Activated naive CD4-positive, alpha-beta T cell treated with anti-CD3 and anti-CD28 coated beads, Interleukin-2, amount 50 U/mL, for 72 hours (primary cell): Measurements from ENCODE around the gene GTF2H3. TPM values are rescaled to one million over a fixed set of nuclear protein-coding genes. Genes with fewer than 3 reads are reported as not detected.
A peak's percentile ranks its signal among the peaks of the same experiment; 100 is the strongest.

Experiments used
- ATAC-seq, 2 donors: fragments of 150-1000 bp; cut with Tn5 transposase; 2 replicates each; pipeline ENCODE4 v1.10.0; 2021; ENCODE audit warnings: mild to moderate bottlenecking in 2 of 2, moderate library complexity in 2 of 2
- DNase-seq, 2 donors: peaks; one replicate each; pipeline ENCODE4 v3.0.0; 2021 to 2022; ENCODE audit warnings: low spot score in 2 of 2
- H3K27ac Mint-ChIP-seq, 2 donors: one replicate each; pipeline ENCODE4 v1.8.0; 2022; ENCODE audit warnings: mild to moderate bottlenecking in 2 of 2, mixed read lengths in 2 of 2
- H3K36me3 Mint-ChIP-seq, 2 donors: one replicate each; pipeline ENCODE4 v1.8.0; 2022; ENCODE audit warnings: mixed read lengths in 2 of 2
- H3K9me3 Mint-ChIP-seq, 2 donors: one replicate each; pipeline ENCODE4 v1.8.0; 2022; ENCODE audit warnings: mixed read lengths in 2 of 2
- total RNA-seq, 2 donors: library from RNA; stranded (reverse); gene quantifications; one replicate each; pipeline ENCODE4 v1.2.3, GENCODE V29; 2022

The GTF2H3 gene
- total RNA-seq, 2 donors from 2014 or later = 35.2 to 58.3 TPM

DNA sequence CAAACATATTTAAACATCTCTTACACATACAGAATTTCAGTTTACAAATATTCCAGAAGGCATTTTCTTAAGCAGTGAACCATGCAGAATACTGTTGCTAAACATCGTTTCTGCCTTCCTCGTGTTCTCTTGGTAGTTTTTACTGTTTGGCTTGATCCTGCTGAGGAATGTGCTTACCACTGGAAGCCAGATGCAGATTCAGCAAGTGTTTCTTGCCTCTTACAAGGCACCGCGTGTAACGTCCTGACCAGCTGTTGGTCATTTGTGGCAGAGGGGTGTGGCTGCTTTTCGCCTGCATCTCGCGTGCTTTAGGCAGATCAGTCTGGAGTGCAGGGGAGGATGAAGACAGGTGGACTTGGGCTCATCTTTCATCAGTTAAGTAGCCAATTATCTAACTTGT is 12.5 kb upstream of the GTF2H3 start:
- no peak for ATAC-seq
- no peak for DNase-seq
- H3K36me3 Mint-ChIP-seq = peaks cover 1 to 31% of the 10 kb centered on the region in 2 donors
- H3K27ac Mint-ChIP-seq = peak overlapping the region; percentile 9 to 60
- no peaks in the 10 kb centered on the region for H3K9me3 Mint-ChIP-seq

DNA sequence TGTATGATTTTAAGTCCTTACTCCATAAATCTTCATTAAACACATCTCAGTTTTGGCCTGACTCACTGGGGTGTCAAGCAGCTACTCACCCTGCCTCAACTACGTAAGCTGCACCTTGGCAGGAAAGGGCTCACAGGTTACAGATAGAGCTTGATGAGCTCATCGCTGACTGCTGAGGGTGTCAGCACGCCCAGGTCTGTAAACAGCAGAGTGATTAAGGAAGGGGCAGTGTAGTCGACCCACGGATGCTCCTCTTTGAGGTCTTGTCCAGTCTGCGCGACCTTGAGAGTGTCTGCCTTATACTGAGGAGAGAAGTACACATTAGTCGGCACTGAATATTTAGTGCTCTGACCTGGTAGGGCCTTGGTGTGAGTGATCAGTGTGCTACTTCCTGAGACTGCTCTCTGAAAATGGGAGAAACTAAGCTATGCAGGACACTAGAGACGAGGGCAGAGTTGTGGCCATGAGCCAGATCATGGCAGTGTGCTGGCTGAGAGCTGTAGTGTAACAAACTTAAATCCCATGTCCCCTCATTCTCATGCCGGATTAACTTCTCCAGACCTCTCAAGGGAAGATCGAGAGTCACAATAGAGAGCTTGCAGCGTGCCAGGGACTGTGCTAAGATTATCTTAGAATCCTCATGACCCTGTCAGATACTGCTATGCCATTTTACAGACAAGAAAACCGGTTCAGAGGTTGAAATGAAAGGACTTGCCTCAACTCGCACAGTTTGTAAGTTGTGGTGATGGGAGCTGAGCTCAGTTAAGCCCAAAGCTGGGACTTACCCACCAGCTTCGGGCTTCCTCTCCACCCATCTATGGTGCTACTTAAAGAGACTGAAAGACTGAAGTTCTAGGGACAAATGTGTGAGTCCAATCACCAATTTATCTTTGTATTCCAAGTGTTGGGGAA is 11.8 kb upstream of the GTF2H3 start:
- Mint-ChIP-seq H3K9me3 (no peaks in the 10 kb centered on the region), H3K36me3 (peaks cover 4 to 24% of the 10 kb centered on the region in 2 donors), H3K27ac (peak overlapping the region; percentile 32 to 74)
- ATAC-seq (peak; percentile 70 to 76), DNase-seq (no peak)

DNA sequence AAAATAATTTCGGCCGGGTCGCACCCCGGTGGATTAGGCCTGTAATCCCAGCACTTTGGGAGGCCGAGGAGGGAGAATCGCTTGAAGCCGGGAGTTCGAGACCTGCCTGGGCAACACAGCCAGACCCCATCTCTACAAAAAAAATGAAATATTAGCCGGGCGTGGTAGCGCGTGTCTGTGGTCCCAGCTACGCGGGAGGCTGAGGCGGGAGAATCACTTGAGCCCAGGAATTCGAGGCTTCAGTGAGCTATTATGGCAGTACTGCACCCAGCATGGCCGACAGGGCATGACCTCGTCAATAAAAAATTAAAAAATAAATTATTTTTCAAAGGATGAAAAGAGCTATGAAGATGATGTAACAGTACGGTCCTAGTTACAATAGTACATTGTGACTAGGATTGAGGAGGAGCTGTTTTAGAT is 523 bp downstream of the GTF2H3 start:
- H3K27ac Mint-ChIP-seq = peak overlapping the region; percentile 94 to 99
- DNase-seq (no peak), ATAC-seq (no peak)
- H3K9me3 Mint-ChIP-seq = no peaks in the 10 kb centered on the region
- peaks cover 13 to 26% of the 10 kb centered on the region in 2 donors for H3K36me3 Mint-ChIP-seq

DNA sequence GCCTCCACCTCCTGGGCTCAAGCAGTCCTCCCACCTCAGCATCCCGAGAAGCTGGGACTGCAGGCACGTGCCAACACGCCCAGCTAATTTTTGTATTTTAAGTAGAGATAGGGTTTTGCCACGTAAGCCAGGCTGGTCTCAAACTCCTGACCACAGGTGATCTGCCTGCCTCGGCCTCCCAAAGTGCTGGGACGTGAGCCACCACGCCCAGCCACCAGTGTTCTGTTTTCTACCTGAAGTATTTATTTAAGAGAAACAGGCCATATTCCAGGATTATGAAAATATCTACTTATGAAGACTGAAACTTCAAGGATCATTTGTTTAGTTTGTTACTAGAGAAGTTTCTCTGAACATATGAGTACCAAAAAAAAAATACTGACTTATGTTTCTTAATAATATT is 10.3 kb downstream of the GTF2H3 start:
- Mint-ChIP-seq H3K36me3 (peaks cover 6 to 14% of the 10 kb centered on the region in 2 donors), H3K9me3 (no peaks in the 10 kb centered on the region), H3K27ac (no peak overlapping the region)

DNA sequence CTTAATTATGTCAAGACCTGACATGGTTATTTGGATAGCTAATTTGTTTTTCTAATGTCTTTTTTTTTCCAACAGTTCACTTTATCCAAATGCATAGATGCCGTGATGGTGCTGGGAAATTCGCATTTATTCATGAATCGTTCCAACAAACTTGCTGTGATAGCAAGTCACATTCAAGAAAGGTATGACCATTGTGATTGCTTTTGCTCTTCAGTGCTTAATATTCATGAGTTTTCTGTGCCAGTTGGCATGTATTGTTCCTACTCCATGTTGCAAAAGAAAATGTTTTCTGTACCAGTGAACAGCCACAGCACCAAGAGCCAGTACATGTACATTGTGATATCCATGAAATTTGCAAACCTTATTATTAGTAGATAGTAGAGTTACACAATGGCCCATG is 11.8 kb downstream of the GTF2H3 start:
- no peaks in the 10 kb centered on the region for H3K9me3 Mint-ChIP-seq
- DNase-seq (no peak), ATAC-seq (no peak)
- peaks cover 6 to 14% of the 10 kb centered on the region in 2 donors for H3K36me3 Mint-ChIP-seq
- H3K27ac Mint-ChIP-seq = no peak overlapping the region

More for the DNA sequence above, 10.3 kb downstream of the GTF2H3 start:
- DNase-seq (no peak), ATAC-seq (no peak)

DNA sequence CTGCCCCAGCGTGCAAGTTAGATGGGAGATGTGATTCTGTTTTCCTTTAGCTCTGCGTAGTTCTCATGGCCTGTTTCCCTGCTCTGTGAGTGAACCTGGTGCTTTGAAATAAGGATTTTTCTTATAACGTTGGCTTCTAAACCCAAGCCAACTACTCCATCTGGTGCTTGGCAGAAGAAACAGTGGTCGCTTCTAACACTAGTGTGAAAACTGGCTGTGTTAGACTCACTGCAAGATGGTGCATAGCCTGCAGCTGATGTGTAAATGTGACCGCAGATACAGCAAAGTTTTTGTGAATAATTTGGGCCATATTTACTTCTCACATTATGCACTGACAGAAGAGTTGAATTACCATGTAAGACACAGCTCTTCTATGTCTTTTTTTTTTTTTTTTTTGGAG is 12.2 kb downstream of the GTF2H3 start:
- peaks cover 6 to 14% of the 10 kb centered on the region in 2 donors for H3K36me3 Mint-ChIP-seq

DNA sequence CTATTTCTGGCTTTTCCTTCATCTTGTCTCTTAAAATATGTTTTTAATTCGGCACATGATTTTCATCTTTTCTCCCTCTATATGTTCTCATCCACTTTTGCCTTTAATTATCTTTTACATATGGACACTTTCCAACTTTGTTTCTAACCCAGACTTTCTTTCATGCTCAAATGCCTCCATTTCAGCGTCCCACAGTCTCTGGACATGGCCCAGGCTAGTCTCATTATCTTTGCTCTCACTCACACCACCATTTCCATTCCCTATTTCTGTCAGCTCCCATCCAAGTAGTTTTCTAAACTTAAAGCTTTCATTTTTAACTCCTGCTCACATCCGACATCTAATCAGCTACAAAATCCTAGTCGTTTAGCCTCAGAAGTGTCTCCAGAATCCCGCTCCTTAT is 14.8 kb downstream of the GTF2H3 start:
- no peak for DNase-seq
- peaks cover 6 to 19% of the 10 kb centered on the region in 2 donors for H3K36me3 Mint-ChIP-seq
- H3K27ac Mint-ChIP-seq = peak overlapping the region in 1 of 2 donors; percentile 30
- H3K9me3 Mint-ChIP-seq = no peaks in the 10 kb centered on the region
- no peak for ATAC-seq

More for the DNA sequence above, 12.2 kb downstream of the GTF2H3 start:
- no peak for ATAC-seq
- H3K27ac Mint-ChIP-seq = no peak overlapping the region
- no peak for DNase-seq
- H3K9me3 Mint-ChIP-seq = no peaks in the 10 kb centered on the region

DNA sequence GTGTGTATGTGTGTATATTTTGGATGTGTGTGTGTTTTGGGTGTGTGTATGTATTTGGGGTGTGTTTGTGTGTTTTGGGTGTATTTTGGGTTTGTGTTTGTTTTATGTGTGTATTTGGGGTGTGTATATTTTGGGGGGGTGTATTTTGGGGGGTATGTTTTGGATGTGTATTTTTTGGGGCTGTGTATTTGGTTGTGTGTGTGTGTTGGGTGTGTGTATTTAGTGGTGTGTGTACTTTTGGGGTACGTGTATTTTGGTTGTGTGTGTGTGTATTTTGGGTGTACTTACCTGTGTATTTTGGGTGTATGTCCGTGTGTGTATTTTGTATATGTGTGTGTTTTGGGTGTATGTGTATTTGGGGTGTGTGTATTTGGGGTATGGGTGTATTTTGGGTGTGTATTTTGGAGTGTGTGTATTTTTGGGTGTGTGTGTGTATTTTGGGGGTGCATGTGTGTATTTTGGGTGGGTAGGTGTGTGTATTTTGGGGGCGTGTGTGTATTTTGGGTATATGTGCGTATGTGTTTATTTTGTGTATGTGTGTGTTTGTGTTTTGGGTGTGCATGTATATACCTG is 20.6 kb downstream of the GTF2H3 start:
- Mint-ChIP-seq H3K9me3 (no peaks in the 10 kb centered on the region), H3K36me3 (peaks cover 9 to 14% of the 10 kb centered on the region in 2 donors), H3K27ac (no peak overlapping the region)
- ATAC-seq (no peak), DNase-seq (no peak)

DNA sequence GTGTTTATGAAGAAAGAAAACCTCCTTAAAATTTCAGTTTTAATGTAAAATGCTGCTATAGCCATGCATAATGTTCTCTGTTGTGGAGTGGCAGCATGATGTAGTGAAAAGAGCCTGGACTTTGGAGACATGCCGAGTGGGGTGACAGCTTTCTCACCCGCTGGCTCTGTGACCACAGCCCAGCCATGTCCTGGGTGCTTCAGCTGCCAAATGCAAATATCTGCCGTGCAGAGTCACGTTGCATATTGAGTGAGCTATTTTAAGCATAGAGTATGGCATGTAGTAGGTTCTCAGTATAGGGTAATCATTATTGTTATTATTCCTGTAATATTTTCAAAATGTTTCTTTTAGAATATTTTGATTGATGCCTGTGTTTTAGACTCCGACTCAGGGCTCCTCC is 21.8 kb downstream of the GTF2H3 start:
- Mint-ChIP-seq H3K27ac (no peak overlapping the region), H3K36me3 (peaks cover 13 to 14% of the 10 kb centered on the region in 2 donors), H3K9me3 (no peaks in the 10 kb centered on the region)
- no peak for ATAC-seq
- no peak for DNase-seq

DNA sequence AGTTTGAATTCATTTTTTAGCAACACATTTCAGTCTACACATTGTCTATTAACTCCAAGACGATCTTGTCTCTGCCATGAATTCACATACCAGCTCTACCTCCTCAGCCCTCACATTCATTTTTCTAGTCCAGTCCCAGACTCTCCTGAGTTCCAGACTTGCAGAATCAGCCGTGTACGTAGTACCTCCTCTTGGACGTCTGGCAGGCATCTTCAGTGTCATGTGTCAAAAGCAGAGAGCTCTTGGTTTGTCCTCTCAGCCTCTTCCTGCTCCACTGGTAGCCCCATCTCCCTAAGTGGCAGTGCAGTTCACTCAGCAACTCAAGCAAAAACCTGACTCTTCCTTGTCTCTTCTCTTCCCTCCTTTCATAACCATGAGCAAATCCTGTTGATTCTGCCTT is 22.8 kb downstream of the GTF2H3 start:
- Mint-ChIP-seq H3K9me3 (no peaks in the 10 kb centered on the region), H3K27ac (peak overlapping the region in 1 of 2 donors; percentile 88), H3K36me3 (peaks cover 13 to 14% of the 10 kb centered on the region in 2 donors)
- no peak for DNase-seq
- ATAC-seq = no peak

DNA sequence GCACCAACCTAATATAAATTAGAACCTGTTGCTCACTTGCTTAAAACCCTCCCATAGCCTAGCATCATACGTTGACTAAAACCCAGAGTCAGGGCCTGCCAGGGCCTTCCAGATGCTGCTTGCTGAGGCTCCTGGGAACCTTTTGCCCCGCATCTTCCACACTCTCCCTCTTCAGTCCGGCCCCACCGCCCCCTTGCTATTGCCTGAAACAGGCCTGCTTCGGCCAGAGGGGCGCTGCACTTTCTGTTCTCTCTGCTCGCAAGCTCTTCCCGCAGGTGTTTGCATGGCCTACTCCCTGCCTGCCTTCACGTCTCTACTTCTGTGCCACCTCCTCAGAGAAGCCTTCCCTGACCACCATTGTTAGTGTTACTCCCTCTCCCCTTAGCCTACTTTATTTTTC is 23.6 kb downstream of the GTF2H3 start:
- peaks cover 9 to 13% of the 10 kb centered on the region in 2 donors for H3K36me3 Mint-ChIP-seq
- ATAC-seq = no peak
- DNase-seq = no peak
- no peaks in the 10 kb centered on the region for H3K9me3 Mint-ChIP-seq
- peak overlapping the region; percentile 2 to 50 for H3K27ac Mint-ChIP-seq

DNA sequence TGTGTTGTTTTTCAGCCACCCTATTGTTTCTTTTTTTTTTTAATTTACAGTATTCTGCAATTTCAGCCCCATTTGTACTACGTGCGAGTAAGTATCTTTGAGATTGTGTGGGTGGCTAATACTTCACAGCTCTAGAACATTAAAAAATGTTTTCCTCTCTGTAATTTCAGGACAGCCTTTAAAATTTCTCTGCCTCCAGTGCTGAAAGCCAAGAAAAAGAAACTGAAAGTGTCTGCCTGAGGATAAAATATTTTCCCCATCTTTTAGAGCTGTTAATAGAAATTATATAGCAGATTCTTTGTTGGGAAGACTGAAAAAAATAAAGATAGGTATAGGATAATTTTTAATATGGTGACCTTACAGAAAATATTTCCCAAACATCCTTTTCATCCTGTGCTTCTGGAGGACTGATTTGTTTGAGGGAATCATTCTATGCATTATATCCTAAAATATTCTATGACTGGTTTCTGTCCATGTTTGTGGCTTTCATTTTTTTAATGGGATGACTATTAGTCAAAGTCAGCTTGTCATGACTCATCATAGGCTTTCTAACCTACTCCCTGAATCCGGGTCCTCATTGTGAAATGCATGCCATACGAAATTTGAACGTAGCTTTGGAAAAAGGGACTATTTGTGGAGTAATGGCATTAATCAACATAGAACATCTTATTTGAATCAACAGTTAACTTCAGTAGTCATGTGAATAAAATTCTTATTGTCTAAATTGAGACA is 26.5 kb downstream of the GTF2H3 start:
- Mint-ChIP-seq H3K9me3 (no peaks in the 10 kb centered on the region), H3K27ac (peak overlapping the region; percentile 57 to 84), H3K36me3 (peaks cover 0 to 20% of the 10 kb centered on the region in 2 donors)
- ATAC-seq (no peak), DNase-seq (no peak)

DNA sequence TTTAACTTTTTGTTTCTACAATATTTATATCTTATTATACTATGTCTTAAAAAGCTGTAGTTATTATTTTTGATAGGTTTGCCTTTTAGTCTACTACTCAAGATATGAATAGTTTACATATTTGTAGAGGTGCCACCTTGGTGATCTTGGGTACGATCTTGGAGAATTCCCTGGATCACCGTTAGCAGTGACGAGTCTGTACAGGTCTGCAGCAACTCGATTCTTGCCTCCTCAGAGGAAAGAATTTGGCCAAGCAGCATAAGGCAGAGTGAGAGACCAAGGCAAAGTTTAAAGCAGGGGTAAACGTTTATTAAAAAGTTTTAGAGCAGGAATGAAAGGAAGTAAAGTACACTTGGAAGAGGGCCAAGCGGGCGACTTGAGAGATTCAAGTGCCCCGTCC is 34.1 kb downstream of the GTF2H3 start:
- no peaks in the 10 kb centered on the region for H3K9me3 Mint-ChIP-seq
- peaks cover 0 to 7% of the 10 kb centered on the region in 2 donors for H3K36me3 Mint-ChIP-seq
- H3K27ac Mint-ChIP-seq = no peak overlapping the region
- no peak for ATAC-seq
- no peak for DNase-seq

DNA sequence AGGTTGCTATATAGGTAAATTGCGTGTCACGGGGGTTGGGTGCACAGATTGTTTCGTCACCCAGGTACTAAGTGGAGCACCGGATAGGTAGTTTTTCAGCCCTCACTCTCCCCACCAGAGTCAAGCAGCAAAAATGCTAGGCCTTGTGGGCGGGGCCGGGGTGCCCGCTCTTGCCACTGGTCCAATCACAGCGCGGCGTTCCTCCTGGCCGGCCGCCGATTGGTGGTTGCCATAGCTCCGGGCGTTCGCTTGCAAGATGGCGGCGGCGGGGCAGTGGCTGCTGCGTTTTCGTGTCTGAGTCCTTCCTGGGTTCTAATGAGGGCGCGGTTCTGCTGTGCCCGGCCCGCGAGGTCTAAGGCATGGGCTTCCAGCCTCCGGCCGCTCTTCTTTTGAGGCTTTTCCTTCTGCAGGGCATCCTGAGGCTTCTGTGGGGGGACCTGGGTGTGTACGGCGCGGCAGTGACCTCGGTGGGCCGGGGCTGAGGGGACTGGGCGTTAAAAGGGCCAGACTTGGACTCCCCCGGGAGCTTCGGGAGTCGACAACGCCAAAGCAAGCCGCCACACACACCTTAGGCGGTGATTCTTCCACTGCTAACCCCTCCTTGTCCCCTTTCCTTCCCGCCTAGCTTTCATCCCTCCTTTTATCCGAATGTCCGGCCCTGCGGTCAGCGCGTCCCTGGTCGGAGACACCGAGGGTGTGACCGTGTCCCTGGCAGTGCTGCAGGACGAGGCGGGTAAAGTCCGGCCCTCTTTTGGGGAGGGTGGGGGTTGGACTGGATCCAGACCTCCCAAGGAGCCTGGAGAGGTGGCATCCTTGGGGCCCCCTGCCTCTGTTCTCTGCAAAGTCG is 37.5 kb downstream of the GTF2H3 start, which contains the start of gene TCTN2:
Gene TCTN2, plus strand, starts transcription at position 232 of the 847 bp plus-strand sequence. Its CDS starts 128 bp downstream, at position 360.
- peak within 1 kb of the TSS; percentile 56 to 60 for H3K27ac Mint-ChIP-seq
- DNase-seq (peak; percentile 89 to 96), ATAC-seq (peak; percentile 100)
- H3K36me3 Mint-ChIP-seq = no peaks in the 10 kb centered on the region
- no peaks in the 10 kb centered on the region for H3K9me3 Mint-ChIP-seq

DNA sequence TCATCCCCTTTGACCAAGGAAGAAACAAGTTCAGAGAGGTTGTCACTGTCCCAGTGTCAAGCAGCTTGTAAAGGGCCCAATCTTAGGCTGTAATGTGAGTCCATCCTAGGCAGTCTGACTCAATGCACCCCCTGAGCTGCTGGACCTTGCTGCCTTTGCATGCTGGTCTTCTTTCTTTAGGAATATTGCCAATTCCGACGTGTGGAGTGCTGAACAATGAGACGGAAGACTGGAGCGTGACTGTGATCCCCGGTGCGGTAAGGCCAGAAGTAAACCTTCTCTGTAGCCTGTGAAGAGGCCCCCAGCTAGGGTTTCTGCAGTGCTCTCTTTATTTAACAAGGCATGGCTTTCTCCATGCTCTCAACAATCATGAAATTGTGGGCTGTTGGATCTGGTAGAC is 38.2 kb downstream of the GTF2H3 start:
- peak overlapping the region in 1 of 2 donors; percentile 56 for H3K27ac Mint-ChIP-seq
- ATAC-seq (no peak), DNase-seq (no peak)
- no peaks in the 10 kb centered on the region for H3K9me3 Mint-ChIP-seq
- no peaks in the 10 kb centered on the region for H3K36me3 Mint-ChIP-seq

DNA sequence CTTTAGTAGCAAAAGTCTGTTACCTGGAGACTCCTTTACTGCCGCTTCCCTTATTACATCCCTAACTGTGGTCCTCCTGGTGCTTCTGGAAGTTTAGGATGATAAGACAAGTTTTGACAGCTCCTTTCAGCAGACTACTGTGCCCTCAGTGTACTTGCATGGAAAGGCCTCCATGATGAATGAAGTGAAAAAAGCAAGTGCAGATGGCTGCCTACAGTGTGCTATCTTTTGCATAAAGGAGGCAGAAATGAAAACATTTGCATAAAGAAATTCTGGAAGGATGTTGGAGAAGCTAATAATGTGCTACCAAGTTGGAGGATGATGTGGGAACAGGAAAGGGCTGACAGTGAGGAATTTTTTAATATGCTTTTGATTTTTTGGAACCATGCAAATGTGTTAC is 41.8 kb downstream of the GTF2H3 start:
- Mint-ChIP-seq H3K27ac (no peak overlapping the region), H3K9me3 (no peaks in the 10 kb centered on the region), H3K36me3 (no peaks in the 10 kb centered on the region)
- ATAC-seq = no peak
- no peak for DNase-seq
